Cerebellar cortex (tissue), 1 donor: ENCODE measurements around the gene RBBP8NL.
A peak's percentile ranks its signal among the peaks of the same experiment; 100 is the strongest.

Source experiments
- DNase-seq: peaks from one replicate; pipeline ENCODE4 v3.0.0-alpha.2; 2015; ENCODE audit warnings: low spot score

RBBP8NL gene, protein sequence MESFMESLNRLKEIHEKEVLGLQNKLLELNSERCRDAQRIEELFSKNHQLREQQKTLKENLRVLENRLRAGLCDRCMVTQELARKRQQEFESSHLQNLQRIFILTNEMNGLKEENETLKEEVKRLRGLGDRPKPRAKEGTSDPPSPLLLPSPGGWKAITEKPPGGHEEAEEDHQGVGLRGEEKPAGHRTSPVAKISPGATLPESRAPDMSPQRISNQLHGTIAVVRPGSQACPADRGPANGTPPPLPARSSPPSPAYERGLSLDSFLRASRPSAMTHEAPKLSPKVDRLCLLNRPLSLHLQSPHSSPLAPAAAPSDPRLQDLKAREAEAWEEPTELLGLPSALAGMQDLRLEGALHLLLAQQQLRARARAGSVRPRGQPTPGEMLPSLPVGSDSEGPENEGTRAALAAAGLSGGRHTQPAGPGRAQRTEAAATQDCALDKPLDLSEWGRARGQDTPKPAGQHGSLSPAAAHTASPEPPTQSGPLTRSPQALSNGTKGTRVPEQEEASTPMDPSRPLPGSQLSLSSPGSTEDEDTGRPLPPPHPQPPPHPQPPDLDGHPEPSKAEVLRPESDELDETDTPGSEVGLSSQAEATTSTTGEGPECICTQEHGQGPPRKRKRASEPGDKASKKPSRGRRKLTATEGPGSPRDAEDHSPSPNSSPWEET

DNA sequence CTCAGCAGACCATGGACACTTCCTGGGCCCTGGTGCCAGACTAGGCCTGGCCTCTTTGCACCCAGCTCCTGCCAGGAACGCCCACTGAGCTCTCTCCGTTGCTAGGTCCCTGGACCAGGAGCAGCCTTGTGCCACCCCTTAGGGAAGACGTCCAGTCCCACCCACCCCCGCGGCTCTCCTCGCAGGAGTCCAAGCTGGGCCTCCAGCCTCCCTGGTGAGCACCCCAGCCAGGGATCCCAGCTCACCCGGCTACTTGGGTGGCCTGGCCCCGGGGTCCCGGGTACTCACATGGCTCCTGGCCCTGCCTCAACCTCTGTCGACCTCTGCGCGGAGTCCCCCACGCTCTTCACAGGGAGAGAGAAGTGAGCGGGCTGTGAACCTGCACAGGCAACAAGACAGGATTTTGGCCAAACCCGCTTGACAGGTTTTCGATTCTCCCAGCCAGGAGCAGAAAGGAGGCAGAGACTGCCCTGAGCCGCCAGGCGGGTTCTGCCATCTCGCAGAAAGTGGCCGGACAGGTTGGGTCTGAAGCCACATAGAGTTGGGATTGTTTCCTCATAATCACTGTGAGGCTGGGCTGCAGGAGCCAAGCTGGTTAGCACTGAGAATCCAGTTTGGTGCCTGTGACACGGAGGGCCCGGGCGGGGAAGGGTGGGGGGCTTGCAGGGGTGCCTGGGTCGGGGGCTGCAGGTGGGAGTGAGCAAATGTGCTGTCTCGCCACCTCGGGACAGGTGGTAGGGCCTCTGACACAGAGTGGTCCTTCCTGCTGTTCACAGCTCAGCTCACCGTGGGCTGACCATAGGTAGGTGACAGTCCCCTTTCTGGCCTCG, at the start of gene RBBP8NL:
Gene RBBP8NL, minus strand, starts transcription at position 368 of the 830 bp plus-strand sequence. CDS start 7,892 bp downstream, outside the sequence.
- no peak for DNase-seq

DNA sequence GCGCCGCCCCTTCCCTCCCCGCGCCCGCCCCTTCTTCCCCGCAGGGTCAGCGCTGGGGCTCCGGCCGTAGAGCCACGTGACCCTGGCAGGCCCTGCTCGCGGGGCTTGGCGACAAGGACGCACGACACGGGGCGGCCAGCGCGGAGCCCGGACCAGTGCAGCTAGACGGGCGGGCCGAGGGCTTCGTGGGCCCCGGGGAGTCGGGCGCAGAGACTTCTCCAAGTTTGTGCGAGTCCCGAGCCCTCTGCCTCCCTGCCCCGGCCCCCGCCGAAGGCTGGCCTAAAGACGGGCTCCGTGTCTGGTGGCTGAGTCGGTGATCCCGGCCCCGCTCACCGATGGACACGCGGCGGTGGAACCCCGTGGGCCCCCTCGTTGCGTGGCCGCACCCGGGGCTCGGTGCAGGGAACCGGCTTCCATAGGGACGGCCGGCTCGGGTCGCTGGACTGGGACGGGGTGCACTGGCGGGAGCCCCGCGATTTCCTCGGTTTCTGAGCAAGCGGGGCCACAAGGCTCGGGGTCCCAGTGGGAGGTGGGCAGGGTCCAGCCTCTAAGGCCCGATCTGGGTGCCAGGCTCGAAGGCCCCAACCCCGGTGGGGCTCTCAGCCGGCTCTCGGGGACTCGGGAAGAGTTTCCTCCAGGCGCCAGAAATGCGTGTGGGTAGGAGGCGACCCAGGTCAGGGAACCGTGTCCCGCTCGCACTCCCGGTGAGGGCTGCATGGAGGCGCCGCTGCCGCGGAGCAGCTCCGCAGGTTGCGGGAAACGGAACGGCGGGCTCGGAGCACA, 48.9 kb upstream of the RBBP8NL start:
- no peak for DNase-seq

DNA sequence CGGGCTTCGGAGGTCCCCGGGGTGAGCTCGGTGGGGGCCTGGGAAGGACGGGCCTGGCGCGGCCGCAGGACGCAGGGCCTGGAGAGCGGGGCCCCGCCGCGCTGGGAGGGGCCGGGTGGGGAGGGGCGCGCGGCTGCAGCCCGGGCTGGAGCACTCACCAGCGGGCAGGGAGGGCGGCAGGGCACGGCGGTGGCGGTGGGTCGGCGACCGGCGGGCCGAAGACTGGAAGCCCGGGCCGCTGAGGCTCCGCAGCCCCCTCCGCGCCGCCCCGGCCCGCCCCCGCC, 48.4 kb upstream of the RBBP8NL start, which contains the start of gene GATA5:
Gene GATA5, minus strand, starts transcription at position 224 of the 284 bp plus-strand sequence. CDS start 474 bp downstream, outside the sequence.
- DNase-seq, result no peak

DNA sequence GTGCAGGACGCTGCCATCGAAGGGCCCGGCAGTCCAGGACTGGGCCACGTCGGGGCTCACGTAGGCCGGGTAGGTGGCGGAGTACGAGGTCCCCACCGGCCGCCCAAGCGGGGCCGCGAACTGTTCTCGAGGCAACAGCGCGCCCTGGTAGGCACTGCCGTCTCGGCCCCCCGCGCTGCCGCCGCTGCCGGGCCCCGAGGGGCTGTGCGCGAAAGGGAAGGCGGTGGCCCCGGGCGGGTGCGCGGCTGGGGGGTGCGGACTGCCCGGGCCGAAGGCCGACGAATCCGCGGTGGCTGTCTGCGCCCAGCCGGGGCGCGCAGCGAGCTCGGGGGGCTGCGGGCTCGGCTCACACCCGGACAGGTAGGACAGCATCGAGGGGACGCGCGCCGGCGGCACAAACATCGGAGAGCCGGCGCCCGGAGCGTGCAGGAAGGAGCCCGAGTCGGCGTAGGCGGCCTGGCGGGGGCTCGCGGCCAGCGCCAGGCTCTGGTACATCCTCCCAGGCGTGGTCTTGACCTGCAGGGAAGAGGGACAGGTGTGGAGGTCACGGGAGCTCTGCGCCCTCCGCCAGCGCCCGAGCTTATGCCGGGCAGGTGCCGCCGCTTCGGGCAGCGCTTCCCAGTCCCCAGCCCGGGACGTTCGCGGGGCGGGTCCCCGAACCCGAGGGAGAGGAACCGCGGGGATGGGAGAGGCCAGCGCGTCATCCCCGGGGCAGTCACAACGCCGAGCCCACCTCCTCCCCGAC, 47.9 kb upstream of the RBBP8NL start:
- no peak for DNase-seq

DNA sequence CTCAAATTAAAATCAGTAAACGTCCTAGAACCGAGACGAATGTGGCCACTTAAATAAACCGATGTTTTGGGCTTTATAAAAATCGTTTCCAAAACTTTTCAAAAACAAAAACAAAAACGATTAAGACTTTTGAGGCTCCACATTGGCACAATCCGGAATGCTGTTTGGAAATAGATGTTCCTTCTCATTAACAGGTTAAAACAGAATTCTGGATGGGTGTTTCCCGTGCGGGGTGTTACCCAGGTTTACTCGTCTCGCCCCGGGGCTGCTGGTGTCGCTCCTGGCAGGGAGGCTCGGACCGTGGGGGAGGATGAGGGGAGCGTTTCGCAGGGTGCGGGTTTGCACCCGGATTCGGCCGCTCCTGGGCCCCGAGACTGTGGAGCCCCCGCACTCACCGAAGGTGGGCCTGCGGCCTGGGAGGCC, 47.3 kb upstream of the RBBP8NL start:
- DNase-seq, result no peak

DNA sequence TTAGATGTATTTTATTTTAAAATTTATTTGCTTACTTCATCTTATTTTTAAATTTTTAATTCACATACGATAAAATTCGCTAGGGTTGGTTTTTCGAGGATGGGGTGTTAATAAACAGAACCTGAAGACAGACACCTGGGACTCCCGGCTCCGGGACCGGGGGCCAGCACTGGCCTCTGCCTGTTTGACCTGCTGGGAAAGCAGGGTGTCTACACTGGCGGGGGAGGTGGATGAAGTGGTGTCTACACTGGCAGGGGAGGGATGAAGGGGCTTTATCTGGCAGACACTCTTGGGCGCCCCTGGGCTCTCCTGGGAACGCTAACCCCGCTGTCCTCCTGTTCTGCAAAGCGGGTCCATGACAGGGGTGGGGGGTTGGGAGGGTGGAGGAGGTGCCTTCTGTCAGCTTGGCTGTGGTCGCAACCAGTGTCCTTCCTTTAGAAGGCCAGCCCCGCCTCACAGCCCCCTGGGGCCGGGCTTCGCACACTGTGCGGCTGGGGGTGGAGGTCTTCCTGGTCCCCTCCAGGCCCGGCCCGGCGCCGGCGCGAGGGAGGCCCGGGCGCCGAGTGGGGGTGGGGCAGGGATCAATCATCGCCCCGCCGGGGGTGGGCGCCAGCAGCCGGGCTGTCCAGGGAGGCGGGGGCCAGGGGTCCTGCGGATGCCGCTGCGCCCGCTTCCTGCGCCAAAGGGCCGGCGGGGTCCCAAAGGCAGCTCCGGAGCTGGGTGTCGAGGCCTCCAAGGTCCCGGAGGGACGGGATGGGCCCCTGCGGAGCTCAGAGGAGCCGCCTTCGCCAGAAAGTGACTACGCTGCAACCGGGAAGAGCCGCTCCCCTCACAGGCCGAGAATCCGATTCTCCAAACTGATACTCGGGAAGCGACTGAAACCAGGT, 46.6 kb upstream of the RBBP8NL start:
- DNase-seq, result no peak

DNA sequence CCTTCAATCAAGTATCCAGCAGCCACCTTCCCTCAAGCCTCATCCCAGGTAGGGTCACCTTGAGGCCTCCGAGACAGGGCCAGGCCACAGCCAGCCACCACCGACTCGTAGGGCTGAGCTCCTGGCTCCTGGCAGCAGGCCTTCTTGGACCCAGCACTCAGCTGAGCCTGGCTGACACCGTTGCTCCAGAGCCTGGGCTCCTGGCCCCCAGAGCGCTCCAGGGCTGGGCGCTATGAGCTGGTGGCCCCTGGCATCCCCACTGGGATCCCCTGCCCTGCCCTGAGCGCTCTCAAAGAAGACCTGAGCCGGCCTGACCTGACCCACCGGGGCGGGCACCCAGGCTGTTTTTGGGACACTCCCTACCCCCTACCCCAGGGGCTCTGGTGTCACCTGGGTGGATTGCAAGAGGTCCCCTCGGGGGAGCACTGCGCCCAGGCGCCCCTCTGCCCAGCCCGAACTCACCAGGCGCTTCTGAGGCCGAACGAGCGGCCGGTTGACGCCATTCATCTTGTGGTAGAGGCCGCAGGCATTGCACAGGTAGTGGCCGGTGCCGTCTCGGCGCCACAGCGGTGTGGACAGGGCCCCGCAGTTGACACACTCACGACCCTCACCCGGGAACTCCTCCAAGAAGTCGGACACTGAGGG, 45.7 kb upstream of the RBBP8NL start:
- DNase-seq, result no peak

DNA sequence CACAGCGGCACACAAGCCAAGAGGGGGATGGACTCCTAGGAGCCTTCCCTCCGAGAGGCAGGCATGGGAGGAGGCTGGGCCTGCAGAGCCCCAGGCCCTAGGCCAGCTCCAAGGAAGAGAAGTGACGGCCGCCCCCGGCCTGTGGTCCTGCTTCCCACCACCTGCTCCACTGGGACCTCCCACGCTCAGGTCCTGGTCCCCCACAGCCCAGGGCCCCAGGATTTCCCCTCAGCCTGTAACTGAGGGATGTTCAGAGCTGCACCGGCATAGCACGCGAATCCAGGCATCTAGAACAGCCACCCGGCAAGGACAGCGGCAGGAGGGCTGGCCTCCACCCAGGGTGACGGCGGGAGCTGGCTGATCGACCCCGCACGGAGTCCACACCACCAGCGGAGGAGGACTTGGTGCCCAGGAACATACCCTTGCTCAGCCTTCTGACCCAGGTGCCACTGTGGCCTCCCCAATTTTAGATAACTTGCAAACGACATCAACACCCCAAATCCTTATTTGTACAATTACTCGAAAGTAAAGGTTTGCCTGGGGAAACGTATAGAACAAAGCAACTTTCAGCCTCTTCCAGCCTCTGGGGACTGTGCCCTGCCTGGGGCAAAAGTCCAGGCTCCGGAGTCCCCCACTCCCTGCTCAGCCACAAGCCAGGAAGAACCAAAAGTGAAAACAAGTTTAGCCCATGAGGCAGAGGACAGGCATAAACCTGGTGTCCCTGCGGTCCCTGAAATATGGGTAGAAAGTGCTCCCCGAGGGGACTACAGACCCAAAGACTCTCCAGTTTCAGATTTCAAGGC, 45.0 kb upstream of the RBBP8NL start:
- no peak for DNase-seq

DNA sequence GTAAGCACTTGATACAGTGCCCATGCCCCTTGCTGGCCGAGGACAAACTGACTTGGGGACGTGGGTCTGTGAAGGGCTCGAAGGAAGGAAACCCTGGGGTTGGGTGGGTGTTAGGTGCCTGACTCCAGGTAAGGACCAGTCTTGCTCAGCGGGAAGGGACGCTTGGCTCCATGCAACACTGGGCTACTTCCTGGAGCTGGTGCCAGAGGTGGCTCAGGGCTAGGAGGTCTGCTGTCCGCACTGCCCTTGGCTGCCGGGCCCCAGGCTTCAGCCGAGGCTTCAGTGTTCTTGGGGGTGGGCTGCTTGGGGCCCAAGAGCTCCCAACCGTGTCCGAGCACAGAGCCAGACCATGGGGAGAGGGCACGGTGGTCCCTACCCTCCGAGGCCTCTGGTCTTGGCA, 43.1 kb upstream of the RBBP8NL start:
- no peak for DNase-seq

DNA sequence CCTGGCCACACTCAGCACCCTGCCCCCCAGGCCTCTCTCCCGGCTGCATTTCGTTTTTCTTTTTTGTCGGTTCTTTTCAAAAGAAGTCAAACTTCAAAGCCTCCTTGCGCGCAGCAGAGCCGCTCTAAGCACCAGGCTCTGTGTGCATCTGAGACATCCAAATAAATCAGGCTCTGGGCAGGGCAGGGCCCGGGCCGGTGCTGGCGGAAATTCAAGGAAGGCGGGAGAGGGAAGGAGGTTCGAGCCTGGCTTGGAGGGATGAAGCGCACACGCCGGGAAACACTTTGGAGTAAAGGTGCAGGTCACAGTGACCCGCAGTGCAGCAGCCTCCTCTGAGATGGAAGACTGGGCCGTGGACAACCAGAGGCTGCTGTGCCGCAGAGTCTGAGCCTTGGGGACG, 42.7 kb upstream of the RBBP8NL start:
- no peak for DNase-seq

DNA sequence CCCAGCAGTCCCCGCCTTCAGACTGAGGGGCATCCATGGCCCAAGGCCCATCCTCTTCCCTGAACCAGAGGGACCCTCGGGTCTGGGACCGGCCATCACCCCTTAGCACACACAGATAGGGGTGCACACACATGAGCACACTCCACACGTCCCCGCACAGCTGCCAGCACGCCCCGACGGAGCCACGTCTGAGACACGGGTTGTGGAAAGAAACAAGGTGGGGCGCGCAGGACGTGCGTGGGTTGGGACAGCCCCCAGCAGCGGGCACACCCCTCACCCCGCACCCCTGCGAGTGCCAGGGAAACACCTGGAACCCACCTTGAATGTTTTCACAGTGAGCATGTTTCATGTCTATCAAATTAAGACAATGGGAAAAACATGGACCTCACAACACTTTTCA, 42.0 kb upstream of the RBBP8NL start:
- DNase-seq, result no peak

DNA sequence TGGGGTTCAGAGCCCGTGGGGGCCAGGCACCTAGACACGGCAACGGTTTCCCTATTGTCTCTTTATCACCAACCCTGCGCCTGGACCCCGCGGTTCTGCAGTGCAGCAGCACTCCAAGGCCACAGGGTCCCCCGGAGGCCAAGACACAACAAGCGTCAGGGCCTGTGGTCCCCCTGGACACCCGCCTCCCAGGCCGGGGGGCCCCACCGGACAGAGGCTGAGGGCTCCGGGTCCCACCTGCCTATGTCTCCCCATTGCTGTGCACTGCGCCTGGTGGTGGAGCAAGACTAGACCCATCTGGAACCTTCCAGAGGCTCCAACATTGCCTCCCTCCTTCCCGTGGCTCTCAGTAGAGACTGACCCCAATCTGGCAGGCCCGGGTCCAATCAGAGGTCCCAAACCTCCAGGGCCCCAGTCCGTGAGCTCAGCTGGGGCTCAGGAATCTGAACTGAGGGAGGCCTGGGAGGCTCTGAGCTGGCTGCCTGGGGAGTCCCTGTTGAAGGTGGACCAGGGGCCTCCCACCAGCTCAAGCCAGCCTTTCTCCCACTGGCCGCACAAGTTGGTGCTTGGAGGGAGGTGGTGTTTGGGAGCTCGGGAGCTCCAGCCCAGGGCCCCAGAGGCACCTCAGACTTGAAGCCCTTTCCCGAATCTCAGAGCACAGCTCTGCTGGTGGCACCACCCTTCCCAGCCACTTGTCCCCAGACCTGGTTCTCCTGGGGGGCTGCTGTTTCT, 39.6 kb upstream of the RBBP8NL start:
- DNase-seq, result peak; percentile 5

DNA sequence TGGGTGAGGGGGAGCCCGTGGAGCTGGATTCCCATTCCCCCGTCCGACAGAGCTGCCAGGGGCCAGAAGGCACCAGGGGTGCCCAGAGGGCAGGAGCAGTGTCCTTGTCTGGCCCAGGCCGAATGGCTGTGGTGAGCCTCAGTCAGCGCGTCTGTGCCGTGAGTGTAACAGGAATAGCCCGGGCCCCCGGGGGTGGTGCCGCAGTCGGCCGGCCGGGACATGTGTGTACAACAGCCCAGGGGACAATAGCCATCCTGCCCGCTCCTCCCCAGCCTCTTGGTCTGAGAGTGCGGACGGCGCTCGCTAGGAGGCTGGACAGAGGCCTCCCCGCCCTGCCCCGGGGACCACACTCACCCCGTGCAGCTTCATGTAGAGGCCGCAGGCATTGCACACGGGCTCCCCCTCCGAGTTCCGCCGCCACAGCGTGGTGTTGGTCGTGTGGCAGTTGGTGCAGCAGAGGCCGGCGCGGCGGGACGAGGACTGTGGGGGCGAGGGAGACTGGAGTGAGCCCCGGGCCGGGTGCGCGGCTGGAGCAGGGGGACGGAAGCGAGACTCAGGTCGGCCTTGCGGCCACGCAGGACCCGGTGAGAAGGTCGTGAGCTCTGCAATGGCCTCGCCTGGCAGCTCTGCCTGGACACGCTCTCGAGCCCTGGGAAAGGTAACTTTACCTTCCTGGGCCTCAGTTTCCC, 38.9 kb upstream of the RBBP8NL start:
- DNase-seq, result no peak

DNA sequence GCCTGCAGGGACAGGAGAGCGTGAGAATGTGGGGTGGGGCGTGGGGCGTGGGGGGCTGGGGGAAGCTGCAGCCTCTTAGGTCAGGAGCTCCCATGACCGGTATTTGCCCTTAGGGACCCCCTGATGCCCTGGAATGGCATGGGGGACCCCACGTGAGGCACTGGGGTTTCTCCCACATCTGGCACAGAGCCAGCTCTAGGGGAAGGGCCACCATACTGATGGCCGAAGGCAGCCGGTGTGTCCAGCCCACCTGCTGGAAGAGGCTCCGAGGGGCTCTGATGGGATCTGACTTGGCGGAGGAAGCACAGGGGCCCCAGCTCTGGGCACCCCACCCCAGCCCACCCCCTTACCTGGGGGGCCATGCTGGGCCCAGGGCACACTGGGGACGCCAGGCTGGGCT, 37.7 kb upstream of the RBBP8NL start:
- DNase-seq, result no peak

DNA sequence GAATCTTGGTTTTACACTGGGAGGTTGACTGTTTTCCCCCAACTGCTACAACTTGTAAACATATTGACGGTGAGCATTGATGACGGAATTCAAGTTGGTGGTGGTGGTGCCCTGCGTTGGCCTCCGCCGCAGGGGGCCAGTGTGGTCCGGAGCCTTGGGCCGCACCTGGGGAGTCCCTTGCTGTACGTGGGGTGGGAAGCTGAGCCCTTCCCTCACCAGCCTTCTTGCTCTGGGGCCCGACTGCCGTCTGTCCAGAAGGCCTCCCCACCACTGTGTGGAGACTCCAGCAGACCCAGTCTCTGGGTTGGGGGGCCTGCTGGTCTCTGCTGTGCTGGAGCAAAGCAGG, 37.1 kb upstream of the RBBP8NL start:
- no peak for DNase-seq

DNA sequence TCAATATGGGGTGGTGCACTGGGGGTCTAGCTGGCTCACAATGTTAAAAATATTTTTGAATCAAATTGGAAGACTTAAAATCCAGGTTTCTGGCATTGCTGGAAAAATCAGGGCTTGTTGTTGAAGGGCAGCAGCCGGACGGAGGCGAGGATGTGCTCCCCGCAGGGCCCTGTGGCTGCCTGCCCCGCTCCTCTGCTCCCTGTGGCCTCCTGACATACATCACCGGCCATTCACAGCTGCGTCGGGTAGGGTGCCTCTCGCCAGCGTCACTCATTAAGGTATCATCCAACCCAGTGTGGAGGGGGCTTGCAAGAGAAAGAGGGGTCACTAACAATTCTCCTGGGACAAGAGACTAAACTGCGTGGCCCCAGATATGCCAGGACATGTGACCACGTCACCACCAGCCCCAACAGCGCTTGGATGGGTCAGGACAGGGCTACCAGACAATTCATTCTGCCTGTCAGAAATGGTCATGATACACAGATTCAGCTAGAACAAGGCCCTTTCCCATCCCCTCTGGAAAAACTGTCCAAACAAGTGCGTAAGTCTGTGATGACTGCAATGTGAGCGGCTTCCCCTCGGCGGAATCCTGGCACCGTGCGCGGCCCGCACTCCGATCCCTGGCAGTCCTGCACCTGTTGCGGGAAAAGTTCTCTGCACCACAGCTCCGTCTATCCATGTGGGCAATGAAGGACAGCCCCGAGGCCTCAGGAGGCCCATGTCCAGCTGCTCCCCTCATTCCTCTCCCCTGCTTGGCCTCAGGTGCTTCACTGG, 36.5 kb upstream of the RBBP8NL start:
- DNase-seq, result no peak
